Measurements from ENCODE around the gene RXRA.

GRCh38 chr9:134406366-134407120 lies 80.3 kb downstream of the RXRA start:
- TF ChIP-seq, protein P1, sequence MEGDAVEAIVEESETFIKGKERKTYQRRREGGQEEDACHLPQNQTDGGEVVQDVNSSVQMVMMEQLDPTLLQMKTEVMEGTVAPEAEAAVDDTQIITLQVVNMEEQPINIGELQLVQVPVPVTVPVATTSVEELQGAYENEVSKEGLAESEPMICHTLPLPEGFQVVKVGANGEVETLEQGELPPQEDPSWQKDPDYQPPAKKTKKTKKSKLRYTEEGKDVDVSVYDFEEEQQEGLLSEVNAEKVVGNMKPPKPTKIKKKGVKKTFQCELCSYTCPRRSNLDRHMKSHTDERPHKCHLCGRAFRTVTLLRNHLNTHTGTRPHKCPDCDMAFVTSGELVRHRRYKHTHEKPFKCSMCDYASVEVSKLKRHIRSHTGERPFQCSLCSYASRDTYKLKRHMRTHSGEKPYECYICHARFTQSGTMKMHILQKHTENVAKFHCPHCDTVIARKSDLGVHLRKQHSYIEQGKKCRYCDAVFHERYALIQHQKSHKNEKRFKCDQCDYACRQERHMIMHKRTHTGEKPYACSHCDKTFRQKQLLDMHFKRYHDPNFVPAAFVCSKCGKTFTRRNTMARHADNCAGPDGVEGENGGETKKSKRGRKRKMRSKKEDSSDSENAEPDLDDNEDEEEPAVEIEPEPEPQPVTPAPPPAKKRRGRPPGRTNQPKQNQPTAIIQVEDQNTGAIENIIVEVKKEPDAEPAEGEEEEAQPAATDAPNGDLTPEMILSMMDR (conservative IDR thresholded peaks at IDR 0.05; ENCODE audit: low read depth, low read length) = no peak
- TF ChIP-seq POLR2A (IDR thresholded peaks at IDR 0.05; ENCODE audit: low read depth, low read length) = no peak
- TF ChIP-seq NFE2L2 (IDR thresholded peaks at IDR 0.05; ENCODE audit: low read depth, low read length) = no peak
- no peak for TF ChIP-seq SMC3 (IDR thresholded peaks at IDR 0.05; ENCODE audit: low read depth, low read length)
- TF ChIP-seq MXI1 (IDR thresholded peaks at IDR 0.05; ENCODE audit: borderline replicate concordance, low read depth, low read length) = no peak
- TF ChIP-seq CHD1 (IDR thresholded peaks at IDR 0.05; ENCODE audit: low read depth, low read length) = no peak
- no peak for TF ChIP-seq MAZ (IDR thresholded peaks at IDR 0.05; ENCODE audit: borderline replicate concordance, low read depth, low read length)
- TF ChIP-seq, protein P2, sequence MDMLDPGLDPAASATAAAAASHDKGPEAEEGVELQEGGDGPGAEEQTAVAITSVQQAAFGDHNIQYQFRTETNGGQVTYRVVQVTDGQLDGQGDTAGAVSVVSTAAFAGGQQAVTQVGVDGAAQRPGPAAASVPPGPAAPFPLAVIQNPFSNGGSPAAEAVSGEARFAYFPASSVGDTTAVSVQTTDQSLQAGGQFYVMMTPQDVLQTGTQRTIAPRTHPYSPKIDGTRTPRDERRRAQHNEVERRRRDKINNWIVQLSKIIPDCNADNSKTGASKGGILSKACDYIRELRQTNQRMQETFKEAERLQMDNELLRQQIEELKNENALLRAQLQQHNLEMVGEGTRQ (IDR thresholded peaks at IDR 0.05; ENCODE audit: low read depth, low read length) = no peak
- TF ChIP-seq RFX5 (IDR thresholded peaks at IDR 0.05; ENCODE audit: low read depth, low read length) = no peak
- no peak for TF ChIP-seq CEBPB (IDR thresholded peaks at IDR 0.05; ENCODE audit: low read depth, low read length)
